GM23248 (cell line): ENCODE measurements around the gene SUFU. TPM values are rescaled to one million over a fixed set of nuclear protein-coding genes. Genes with fewer than 3 reads are reported as not detected.

ENCODE experiments used
- DNase-seq: peaks from one replicate; pipeline ENCODE4 v3.0.0-alpha.2; 2015
- H2AFZ ChIP-seq: fragments of 200-600 bp; sonication (generic); 2 replicates; pipeline ENCODE4 v1.6.1; 2016; ENCODE audit warnings: antibody characterized with exemption
- H3F3A ChIP-seq: fragments of 200-600 bp; sonication (generic); 2 replicates; pipeline ENCODE4 v1.6.1; 2016; ENCODE audit warnings: mild to moderate bottlenecking, antibody characterized with exemption, mixed run types; ENCODE audit not compliant: insufficient read depth
- H3K27ac ChIP-seq: fragments of 200-600 bp; sonication (generic); 2 replicates; pipeline ENCODE4 v1.5.1; 2016; ENCODE audit warnings: mild to moderate bottlenecking
- H3K27me3 ChIP-seq: fragments of 200-600 bp; sonication (generic); replicated peaks from 2 replicates; pipeline ENCODE4 v1.6.1; 2016; ENCODE audit warnings: mild to moderate bottlenecking; ENCODE audit not compliant: insufficient read depth
- H3K36me3 ChIP-seq: fragments of 200-600 bp; sonication (generic); 2 replicates; pipeline ENCODE4 v1.6.1; 2016; ENCODE audit warnings: low read depth, mild to moderate bottlenecking
- H3K4me1 ChIP-seq: fragments of 200-600 bp; sonication (generic); 2 replicates; pipeline ENCODE4 v1.6.1; 2016; ENCODE audit warnings: mild to moderate bottlenecking; ENCODE audit not compliant: insufficient read depth
- H3K4me2 ChIP-seq: fragments of 200-600 bp; sonication (generic); one replicate; pipeline ENCODE4 v1.6.1; 2016; ENCODE audit warnings: mild to moderate bottlenecking; ENCODE audit not compliant: unreplicated experiment
- H3K4me3 ChIP-seq: fragments of 200-600 bp; sonication (generic); 2 replicates; pipeline ENCODE4 v1.5.1; 2016; ENCODE audit warnings: mild to moderate bottlenecking
- H3K79me2 ChIP-seq: fragments of 200-600 bp; sonication (generic); 2 replicates; pipeline ENCODE4 v1.6.1; 2016; ENCODE audit warnings: mild to moderate bottlenecking; ENCODE audit not compliant: insufficient read depth
- H3K9ac ChIP-seq: fragments of 200-600 bp; sonication (generic); 2 replicates; pipeline ENCODE4 v1.6.1; 2016; ENCODE audit warnings: mild to moderate bottlenecking
- H3K9me2 ChIP-seq: fragments of 200-600 bp; sonication (generic); 2 replicates; pipeline ENCODE4 v1.6.1; 2016; ENCODE audit warnings: mixed run types, mild to moderate bottlenecking, moderate library complexity; ENCODE audit not compliant: insufficient read depth
- H3K9me3 ChIP-seq: fragments of 200-600 bp; sonication (generic); one replicate; pipeline ENCODE4 v1.6.1; 2017; ENCODE audit warnings: low read depth
- H4K20me1 ChIP-seq: fragments of 200-600 bp; sonication (generic); 2 replicates; pipeline ENCODE4 v1.6.0; 2016; ENCODE audit not compliant: insufficient read depth
- EZH2 ChIP-seq: fragments of 200-600 bp; sonication (generic); IDR thresholded peaks from 2 replicates; pipeline ENCODE4 v1.6.1; 2018; ENCODE audit warnings: antibody characterized with exemption, mild to moderate bottlenecking; ENCODE audit not compliant: insufficient read depth, poor library complexity, severe bottlenecking
- EZH2phosphoT487 ChIP-seq: fragments of 200-600 bp; sonication (generic); IDR thresholded peaks from 2 replicates; pipeline ENCODE4 v1.6.1; 2018; ENCODE audit warnings: antibody characterized with exemption, moderate library complexity, mild to moderate bottlenecking, low read depth; ENCODE audit not compliant: insufficient read depth
- WGBS, 2 experiments: methylation state at CpG; one replicate each; pipeline ENCODE4 v1.1.6; 2015 to 2017; ENCODE audit warnings: low lambda C conversion rate in 2 of 2, low coverage in 1 of 2; ENCODE audit errors: missing lambda C conversion rate in 2 of 2; 5-methylcytosine and 5-hydroxymethylcytosine counted together
- in situ Hi-C: fragments of 300-500 bp; cut with MboI; formaldehyde crosslinking; loops from 2 replicates; pipeline ENCODE4 v1.15.0; 2020
- polyA plus RNA-seq: library from polyadenylated mRNA; unstranded; fragments of >200 nt; fragmentation: Nextera tagmentation; extraction: Ambion mirVana; gene quantifications from 2 replicates; pipeline ENCODE4 v1.2.1, GENCODE V29; 2016
- total RNA-seq: library from RNA; depleted of rRNA; stranded (reverse); fragments of >200 nt; shearing (Covaris generic); gene quantifications from 2 replicates; pipeline ENCODE4 v1.2.3, GENCODE V29; 2014

Gene SUFU
- total and polyA plus RNA-seq, 2 experiments from 2014 or later: 3.1 to 5.0 TPM

- no peak for DNase-seq
- H4K20me1 ChIP-seq: no peaks in the 10 kb centered on the region
- no peaks in the 10 kb centered on the region for H3K27me3 ChIP-seq
- H3K4me3 ChIP-seq: no peak overlapping the region
- H3K4me2 ChIP-seq: no peak overlapping the region
- in situ Hi-C loops: no loop called here
- no peaks in the 10 kb centered on the region for H3K36me3 ChIP-seq
- H3K4me1 ChIP-seq: no peaks in the 10 kb centered on the region
- 82 to 88% methylated on average over 34 to 36 of the region's 36 CpGs for WGBS, 2 experiments
- no peaks in the 10 kb centered on the region for H3F3A ChIP-seq
- H3K27ac ChIP-seq: no peak overlapping the region
- H3K9ac ChIP-seq: no peak overlapping the region
- H3K9me3 ChIP-seq: no peaks in the 10 kb centered on the region
- H3K9me2 ChIP-seq: no peaks in the 10 kb centered on the region
- TF ChIP-seq EZH2 (no peak), EZH2phosphoT487 (no peak)
- H3K79me2 ChIP-seq: no peaks in the 10 kb centered on the region
- no peak overlapping the region for H2AFZ ChIP-seq
These were observed 32.9 kb upstream of the SUFU start for GRCh38 chr10:102470579-102471546.

DNA sequence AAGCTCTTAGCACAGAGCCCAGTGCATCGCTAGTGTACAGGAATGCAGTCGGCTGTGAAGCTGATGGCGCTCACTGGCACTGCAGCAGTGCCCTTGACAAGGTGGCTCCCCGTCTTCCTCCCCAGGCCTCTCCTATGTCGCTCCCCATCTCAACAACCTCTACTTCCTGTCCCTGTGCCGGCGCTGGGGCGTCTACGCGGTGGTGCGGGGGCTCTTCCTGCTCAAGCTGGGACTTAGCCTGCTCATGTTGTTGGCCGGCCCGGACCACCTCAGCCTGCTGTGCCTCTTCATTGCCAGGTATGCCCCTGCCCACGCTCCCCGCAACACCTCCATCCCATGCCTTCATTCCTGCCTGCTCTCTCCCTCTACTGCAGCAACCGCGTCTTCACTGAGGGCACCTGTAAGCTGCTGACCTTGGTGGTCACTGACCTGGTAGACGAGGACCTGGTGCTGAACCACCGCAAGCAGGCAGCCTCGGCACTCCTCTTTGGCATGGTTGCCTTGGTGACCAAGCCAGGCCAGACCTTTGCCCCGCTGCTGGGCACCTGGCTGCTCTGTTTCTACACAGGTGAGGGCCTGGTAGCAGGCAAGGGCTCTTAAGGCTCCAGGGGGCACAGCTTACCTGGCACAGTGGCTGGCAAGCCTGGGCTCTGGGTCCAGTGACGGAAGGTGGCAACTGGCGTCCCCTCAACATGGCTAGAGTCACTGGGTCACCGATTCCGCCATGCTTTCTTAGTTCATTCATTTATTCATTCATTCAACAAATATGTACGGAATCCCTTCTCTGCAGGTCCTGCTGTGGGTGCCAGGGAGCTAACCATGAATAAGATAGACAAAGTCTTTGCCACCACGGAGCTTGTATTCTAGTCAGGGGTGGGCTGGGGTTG, 30.1 kb upstream of the SUFU start:
- H3K27me3 ChIP-seq: no peaks in the 10 kb centered on the region
- no peaks in the 10 kb centered on the region for H3K9me3 ChIP-seq
- H3K9ac ChIP-seq: no peak overlapping the region
- TF ChIP-seq EZH2 (no peak), EZH2phosphoT487 (no peak)
- H3K4me2 ChIP-seq: no peak overlapping the region
- no peaks in the 10 kb centered on the region for H3K9me2 ChIP-seq
- in situ Hi-C loops: no loop called here
- no peak overlapping the region for H3K27ac ChIP-seq
- no peaks in the 10 kb centered on the region for H3F3A ChIP-seq
- no peak overlapping the region for H3K4me3 ChIP-seq
- H3K36me3 ChIP-seq: no peaks in the 10 kb centered on the region
- DNase-seq: no peak
- no peaks in the 10 kb centered on the region for H3K4me1 ChIP-seq
- H2AFZ ChIP-seq: no peak overlapping the region
- H4K20me1 ChIP-seq: no peaks in the 10 kb centered on the region
- 90 to 91% methylated on average over 26 to 27 of the region's 27 CpGs for WGBS, 2 experiments
- H3K79me2 ChIP-seq: no peaks in the 10 kb centered on the region

- no peak overlapping the region for H3K4me2 ChIP-seq
- no peak overlapping the region for H3K9ac ChIP-seq
- H3K9me3 ChIP-seq: no peaks in the 10 kb centered on the region
- no peak overlapping the region for H3K27ac ChIP-seq
- H3K79me2 ChIP-seq: no peaks in the 10 kb centered on the region
- no peaks in the 10 kb centered on the region for H3K27me3 ChIP-seq
- H3F3A ChIP-seq: 0 out of 2 replicates have a peak, but pooled peaks cover 5% of the 10 kb centered on the region
- no peak for DNase-seq
- H3K4me1 ChIP-seq: no peaks in the 10 kb centered on the region
- H3K36me3 ChIP-seq: no peaks in the 10 kb centered on the region; the same call in 1 of the 2 replicates
- WGBS, 2 experiments: 75 to 83% methylated on average over 6 to 9 of the region's 9 CpGs
- TF ChIP-seq EZH2: no peak
- TF ChIP-seq EZH2phosphoT487: no peak
- in situ Hi-C loops: no loop called here
- no peak overlapping the region for H2AFZ ChIP-seq
- H4K20me1 ChIP-seq: no peaks in the 10 kb centered on the region
- H3K9me2 ChIP-seq: no peaks in the 10 kb centered on the region
- no peak overlapping the region for H3K4me3 ChIP-seq
These were observed 28.2 kb upstream of the SUFU start for GRCh38 chr10:102475451-102476040.
